SK-N-SH (cell line): ENCODE results near the gene SFI1. TPM values are rescaled to one million over a fixed set of nuclear protein-coding genes. Genes with fewer than 3 reads are reported as not detected.
"Not testable (repeated sequence)": the region's sequence is repeated elsewhere in the genome, so short reads cannot be mapped to it uniquely, and the experiment has no call there.

Source experiments
- CTCF ChIA-PET: fragments of 300-600, 350-600 bp; formaldehyde crosslinking; extraction: SDS; loops from one replicate; lab custom pipeline; 2021; lab: Yijun Ruan, JAX
- POLR2A ChIA-PET: fragments of 350-600 bp; sonication (Branson Sonifier 250); formaldehyde crosslinking; extraction: SDS; loops from one replicate; lab custom pipeline; 2020; ENCODE audit warnings: antibody characterized with exemption, inconsistent platforms; lab: Yijun Ruan, JAX
- DNase-seq: peaks from one replicate; pipeline ENCODE4 v3.0.0; 2012
- H2AFZ ChIP-seq: fragments of 200-600 bp; sonication (generic); 2 replicates; pipeline ENCODE4 v1.8.1; 2016; ENCODE audit warnings: antibody characterized with exemption, mild to moderate bottlenecking, low read depth
- H3F3A ChIP-seq: fragments of 200-600 bp; sonication (generic); replicated peaks from 2 replicates; pipeline ENCODE3; 2016; ENCODE audit warnings: antibody characterized with exemption, mild to moderate bottlenecking; ENCODE audit not compliant: insufficient read depth
- H3K27ac ChIP-seq, 2 experiments: fragments of 200-500 bp in 1 of 2; fragments of 200-600 bp in 1 of 2; sonication (Bioruptor generic) in 1 of 2; sonication (generic), shearing (Covaris generic) in 1 of 2; 2 replicates each; pipeline versions ENCODE4 v1.5.1 to v1.6.1; 2014 to 2016; ENCODE audit warnings: low read depth in 2 of 2, inconsistent platforms in 1 of 2, low read length in 1 of 2, mild to moderate bottlenecking in 1 of 2, mixed read lengths in 1 of 2
- H3K27me3 ChIP-seq: fragments of 200-600 bp; sonication (generic), shearing (Covaris generic); 2 replicates; pipeline ENCODE4 v1.6.1; 2016; ENCODE audit warnings: mixed run types; ENCODE audit not compliant: insufficient read depth
- H3K36me3 ChIP-seq, 2 experiments: fragments of 200-500 bp in 1 of 2; fragments of 200-600 bp in 1 of 2; sonication (Bioruptor generic) in 1 of 2; sonication (generic) in 1 of 2; replicated peaks in 1 of 2; 2 replicates each; pipeline versions ENCODE3 to v1.5.1; 2014 to 2016; ENCODE audit warnings: low read length in 1 of 2, mild to moderate bottlenecking in 1 of 2; ENCODE audit not compliant: insufficient read depth in 2 of 2, control insufficient read depth in 1 of 2
- H3K4me1 ChIP-seq, 2 experiments: fragments of 200-500 bp in 1 of 2; fragments of 200-600 bp in 1 of 2; sonication (Bioruptor generic) in 1 of 2; sonication (generic), shearing (Covaris generic) in 1 of 2; 2 replicates each; pipeline versions ENCODE4 v1.5.1 to v1.6.1; 2014 to 2016; ENCODE audit warnings: low read depth in 1 of 2, low read length in 1 of 2, mixed run types in 1 of 2; ENCODE audit not compliant: insufficient read depth in 2 of 2, control insufficient read depth in 1 of 2
- H3K4me2 ChIP-seq: fragments of 200-600 bp; sonication (generic), shearing (Covaris generic); 2 replicates; pipeline ENCODE4 v1.6.1; 2017; ENCODE audit warnings: mixed run types
- H3K4me3 ChIP-seq, 2 experiments: fragments of 200-500 bp in 1 of 2; fragments of 200-600 bp in 1 of 2; sonication (Bioruptor generic) in 1 of 2; sonication (generic), shearing (Covaris generic) in 1 of 2; 2 replicates each; pipeline versions ENCODE4 v1.5.1 to v1.8.1; 2014 to 2016; ENCODE audit warnings: low read depth in 2 of 2, inconsistent platforms in 1 of 2, low read length in 1 of 2, mild to moderate bottlenecking in 1 of 2, mixed read lengths in 1 of 2, moderate library complexity in 1 of 2
- H3K79me2 ChIP-seq: fragments of 200-600 bp; sonication (generic); 2 replicates; pipeline ENCODE4 v1.8.1; 2017; ENCODE audit warnings: mild to moderate bottlenecking; ENCODE audit not compliant: insufficient read depth
- H3K9ac ChIP-seq: fragments of 200-600 bp; sonication (generic); 2 replicates; pipeline ENCODE4 v1.6.1; 2017; ENCODE audit warnings: mixed run types
- H3K9me2 ChIP-seq: fragments of 200-600 bp; sonication (generic); 2 replicates; pipeline ENCODE4 v1.6.1; 2017; ENCODE audit warnings: mixed run types
- H3K9me3 ChIP-seq: fragments of 200-600 bp; sonication (generic); 2 replicates; pipeline ENCODE4 v1.6.1; 2017; ENCODE audit warnings: mixed run types, mild to moderate bottlenecking, moderate library complexity
- H4K20me1 ChIP-seq: fragments of 200-600 bp; sonication (generic); 2 replicates; pipeline ENCODE4 v1.6.1; 2017; ENCODE audit warnings: mild to moderate bottlenecking, mixed run types; ENCODE audit not compliant: insufficient read depth
- FOXJ3 ChIP-seq: sonication (generic); formaldehyde crosslinking; IDR thresholded peaks from 2 replicates; pipeline ENCODE4 v1.5.1; 2020; ENCODE audit warnings: mild to moderate bottlenecking, missing genetic modification reagents
- GATA2 ChIP-seq: sonication (generic); formaldehyde crosslinking; IDR thresholded peaks from 2 replicates; pipeline ENCODE4 v1.5.0; 2020; ENCODE audit warnings: mild to moderate bottlenecking, missing genetic modification reagents
- MXI1 ChIP-seq: IDR thresholded peaks from 2 replicates; pipeline ENCODE4 v1.6.1; 2012; ENCODE audit warnings: mild to moderate bottlenecking, low read depth, low read length, improper control_type of control experiment
- POLR2AphosphoS5 ChIP-seq: IDR thresholded peaks from 2 replicates; pipeline ENCODE4 v1.6.1; 2012; ENCODE audit warnings: low read depth, low read length
- RAD21 ChIP-seq: IDR thresholded peaks from 2 replicates; pipeline ENCODE4 v1.6.1; 2012; ENCODE audit warnings: mild to moderate bottlenecking, low read length
- RCOR1 ChIP-seq: fragments of 150-350 bp; IDR thresholded peaks from 2 replicates; pipeline ENCODE4 v1.6.1; 2017; ENCODE audit warnings: antibody characterized with exemption, low read length
- SIN3A ChIP-seq: IDR thresholded peaks from 2 replicates; pipeline ENCODE4 v1.6.1; 2012; ENCODE audit warnings: low read depth, mild to moderate bottlenecking, low read length, moderate library complexity, borderline replicate concordance
- SMC3 ChIP-seq: IDR thresholded peaks from 2 replicates; pipeline ENCODE4 v1.6.1; 2012; ENCODE audit warnings: low read depth, low read length, improper control_type of control experiment
- TEAD4 ChIP-seq: IDR thresholded peaks from 2 replicates; pipeline ENCODE4 v1.4.0; 2012; ENCODE audit warnings: mild to moderate bottlenecking, borderline replicate concordance; ENCODE audit not compliant: insufficient read depth
- ZBTB33 ChIP-seq: IDR thresholded peaks from 2 replicates; pipeline ENCODE4 v1.4.0; 2012; ENCODE audit warnings: low read depth, borderline replicate concordance
- WGBS: methylation state at CpG from one replicate; pipeline ENCODE4 v1.1.6; 2017; ENCODE audit warnings: low lambda C conversion rate; 5-methylcytosine and 5-hydroxymethylcytosine counted together
- polyA plus RNA-seq, 3 experiments: library from polyadenylated mRNA; depleted of rRNA; stranded (reverse); fragments of >200 nt; gene quantifications; 2 replicates each; pipeline ENCODE4 v1.2.3, GENCODE V29; 2012
- TF ChIP-seq, protein P1 (sequence below): fragments of 200-600 bp; sonication (generic); IDR thresholded peaks from 2 replicates; pipeline ENCODE4 v1.6.1; 2017; ENCODE audit warnings: antibody characterized with exemption, mild to moderate bottlenecking, moderate library complexity

Gene SFI1
- polyA plus RNA-seq, 1 of the 3 experiments (the other 2 are of a cell fraction), result 24.7 TPM

DNA sequence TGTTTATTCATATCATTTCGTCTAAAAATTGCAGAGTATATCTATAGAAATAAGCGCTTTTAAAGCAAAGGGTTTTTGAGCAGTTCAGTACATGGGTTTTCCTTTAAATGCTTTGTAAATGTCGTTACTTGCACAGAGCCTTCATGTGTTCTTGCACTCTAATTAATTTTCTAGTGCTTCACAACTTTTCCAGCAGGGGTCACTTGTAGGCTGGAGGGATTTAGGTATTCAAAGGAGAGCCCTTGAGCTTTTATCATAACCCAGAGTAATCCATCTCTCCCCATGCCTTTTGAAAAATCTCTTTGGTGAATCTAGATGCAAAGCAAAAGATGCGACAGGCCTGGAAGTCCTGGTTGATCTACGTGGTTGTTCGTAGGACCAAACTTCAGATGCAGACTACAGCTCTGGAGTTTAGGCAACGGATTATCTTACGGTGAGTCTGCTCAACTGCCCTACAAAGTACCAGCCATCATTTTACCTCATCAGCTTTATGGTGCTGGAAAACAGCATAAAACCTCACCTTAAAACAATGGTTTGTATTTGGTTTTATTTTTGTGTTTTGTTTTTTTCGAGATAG lies 60.4 kb downstream of the SFI1 start (continued):
- TF ChIP-seq, protein P1, sequence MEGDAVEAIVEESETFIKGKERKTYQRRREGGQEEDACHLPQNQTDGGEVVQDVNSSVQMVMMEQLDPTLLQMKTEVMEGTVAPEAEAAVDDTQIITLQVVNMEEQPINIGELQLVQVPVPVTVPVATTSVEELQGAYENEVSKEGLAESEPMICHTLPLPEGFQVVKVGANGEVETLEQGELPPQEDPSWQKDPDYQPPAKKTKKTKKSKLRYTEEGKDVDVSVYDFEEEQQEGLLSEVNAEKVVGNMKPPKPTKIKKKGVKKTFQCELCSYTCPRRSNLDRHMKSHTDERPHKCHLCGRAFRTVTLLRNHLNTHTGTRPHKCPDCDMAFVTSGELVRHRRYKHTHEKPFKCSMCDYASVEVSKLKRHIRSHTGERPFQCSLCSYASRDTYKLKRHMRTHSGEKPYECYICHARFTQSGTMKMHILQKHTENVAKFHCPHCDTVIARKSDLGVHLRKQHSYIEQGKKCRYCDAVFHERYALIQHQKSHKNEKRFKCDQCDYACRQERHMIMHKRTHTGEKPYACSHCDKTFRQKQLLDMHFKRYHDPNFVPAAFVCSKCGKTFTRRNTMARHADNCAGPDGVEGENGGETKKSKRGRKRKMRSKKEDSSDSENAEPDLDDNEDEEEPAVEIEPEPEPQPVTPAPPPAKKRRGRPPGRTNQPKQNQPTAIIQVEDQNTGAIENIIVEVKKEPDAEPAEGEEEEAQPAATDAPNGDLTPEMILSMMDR, result peak; percentile 70
- TF ChIP-seq GATA2, result no peak
- TF ChIP-seq FOXJ3 (CRISPR knock-in tag), result no peak
- TF ChIP-seq SIN3A, result no peak
- no peak for TF ChIP-seq TEAD4

DNA sequence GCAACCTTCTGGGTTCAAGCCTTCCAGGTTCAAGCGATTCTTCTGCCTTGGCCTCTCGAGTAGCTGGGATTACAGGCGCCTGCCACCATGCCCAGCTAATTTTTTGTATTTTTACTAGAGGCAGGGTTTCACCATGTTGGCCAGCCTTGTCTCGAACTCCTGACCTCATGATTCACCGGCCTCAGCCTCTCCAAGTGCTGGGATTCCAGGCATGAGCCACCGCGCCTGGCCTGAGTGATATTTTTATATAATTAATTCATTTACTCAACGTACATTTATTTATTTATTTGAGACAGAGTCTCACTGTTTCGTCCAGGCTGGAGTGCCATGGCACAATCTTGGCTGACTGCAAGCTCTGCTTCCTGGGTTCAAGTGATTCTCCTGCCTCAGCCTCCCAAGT lies 62.2 kb downstream of the SFI1 start:
- H2AFZ ChIP-seq, H3K27ac ChIP-seq, H3K9me2 ChIP-seq, H3K4me3 ChIP-seq, H3K4me2 ChIP-seq, H3K9me3 ChIP-seq, H3K79me2 ChIP-seq, H3K27me3 ChIP-seq, POLR2A ChIA-PET, H4K20me1 ChIP-seq, DNase-seq, H3K9ac ChIP-seq, H3K4me1 ChIP-seq: not testable (repeated sequence)
- CTCF ChIA-PET, result interaction anchor here (1.1 to 1.2 kb wide), 2 partner anchors 49 to 412 kb away, joined by 3 to 4 read pairs; no protein-coding TSS in a partner anchor
- Histone ChIP-seq H3F3A (peaks cover 16% of the 10 kb centered on the region), H3K36me3 (peaks cover 2 to 26% of the 10 kb centered on the region in 2 experiments)
- 90% methylated on average over 9 of the region's 9 CpGs for WGBS

DNA sequence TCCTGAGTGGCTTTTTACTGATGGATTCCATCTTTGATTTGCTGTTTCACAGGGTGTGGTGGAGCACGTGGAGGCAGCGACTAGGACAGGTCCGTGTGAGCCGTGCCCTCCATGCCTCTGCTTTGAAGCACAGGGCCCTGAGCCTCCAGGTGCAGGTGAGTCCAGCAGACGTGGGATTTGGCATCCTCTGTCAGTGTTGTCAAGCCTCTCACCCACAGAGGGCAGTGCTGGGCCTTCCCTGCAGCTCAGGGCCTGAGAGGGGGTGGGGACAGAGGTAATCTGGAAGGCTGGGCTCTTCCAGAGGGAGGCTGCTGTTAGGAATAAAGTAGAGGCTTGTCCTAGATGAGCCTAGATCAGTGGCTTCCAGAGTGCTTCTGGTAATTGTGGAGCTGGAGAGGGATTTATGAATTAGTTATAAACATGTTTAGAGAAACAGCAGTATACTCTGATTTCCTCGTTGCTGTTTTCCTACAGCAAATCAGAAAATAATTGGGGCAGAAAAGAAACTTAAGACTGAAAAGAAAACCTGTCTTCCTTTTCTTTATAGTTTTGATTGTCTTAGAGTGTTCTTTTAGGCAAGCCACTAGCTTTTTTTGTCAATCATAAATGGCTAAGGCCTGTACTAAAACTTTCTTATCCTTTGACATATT lies 65.0 kb downstream of the SFI1 start:
- peaks cover 2 to 19% of the 10 kb centered on the region in 2 experiments for H3K36me3 ChIP-seq
- ChIA-PET CTCF (interaction anchor here (0.6 to 4.4 kb wide), 22 partner anchors 9 to 506 kb away, joined by 3 to 48 read pairs (median 3); no protein-coding TSS in a partner anchor), POLR2A (no interaction called here)
- 33% methylated on average over 5 of the region's 6 CpGs for WGBS
- no peak overlapping the region for H3K4me2 ChIP-seq
- no peak overlapping the region for H2AFZ ChIP-seq
- H3K9me3 ChIP-seq, result no peaks in the 10 kb centered on the region
- no peaks in the 10 kb centered on the region for H3K9me2 ChIP-seq
- no peak overlapping the region for H3K9ac ChIP-seq
- no peaks in the 10 kb centered on the region for H3K27me3 ChIP-seq
- H3K4me1 ChIP-seq, result peaks cover 0 to 2% of the 10 kb centered on the region in 2 experiments; a peak in 3 of 4 replicates
- peaks cover 8% of the 10 kb centered on the region for H3F3A ChIP-seq
- TF ChIP-seq, protein P1, result peak; percentile 81
- TF ChIP-seq POLR2AphosphoS5 (0 out of 2 replicates have a peak, but pooled peaks have one; percentile 17), RAD21 (peak; percentile 83), MXI1 (0 out of 2 replicates have a peak, but pooled peaks have one; percentile 26), SMC3 (peak; percentile 91), ZBTB33 (no peak), RCOR1 (no peak)
- no peaks in the 10 kb centered on the region for H3K79me2 ChIP-seq
- peak; percentile 76 for DNase-seq
- H3K4me3 ChIP-seq, result no peak overlapping the region
- no peaks in the 10 kb centered on the region for H4K20me1 ChIP-seq
- H3K27ac ChIP-seq, result peak overlapping the region; percentile 8 to 40; a peak in 2 of 4 replicates
